HepG2 (cell line): ENCODE results near the gene SCARF1. TPM values are rescaled to one million over a fixed set of nuclear protein-coding genes. Genes with fewer than 3 reads are reported as not detected.

Experiments used
- ADNP ChIP-seq: sonication (generic); formaldehyde crosslinking; IDR thresholded peaks from 2 replicates; pipeline ENCODE4 v1.4.0; 2020; ENCODE audit warnings: missing genetic modification reagents
- ATM ChIP-seq: fragments of 450-650 bp; IDR thresholded peaks from 2 replicates; pipeline ENCODE4 v1.7.1; 2017; ENCODE audit warnings: mild to moderate bottlenecking, borderline replicate concordance
- ATRX ChIP-seq: sonication (generic); formaldehyde crosslinking; IDR thresholded peaks from 2 replicates; pipeline ENCODE4 v1.4.0; 2020; ENCODE audit warnings: missing genetic modification reagents, borderline replicate concordance
- BHLHE40 ChIP-seq: IDR thresholded peaks from 2 replicates; pipeline ENCODE4 v1.6.1; 2011; ENCODE audit warnings: low read length, improper control_type of control experiment
- CBFB ChIP-seq: sonication (generic); formaldehyde crosslinking; IDR thresholded peaks from 2 replicates; pipeline ENCODE4 v1.4.0; 2020; ENCODE audit warnings: missing genetic modification reagents
- FOXA3 ChIP-seq: IDR thresholded peaks from 2 replicates; pipeline ENCODE4 v1.6.1; 2016; ENCODE audit warnings: missing genetic modification reagents, missing compliant biosample characterization
- GABPB1 ChIP-seq: IDR thresholded peaks from 2 replicates; pipeline ENCODE4 v1.6.1; 2016; ENCODE audit warnings: mild to moderate bottlenecking, missing genetic modification reagents, moderate library complexity, missing compliant biosample characterization
- HES4 ChIP-seq: sonication (generic); formaldehyde crosslinking; IDR thresholded peaks from 2 replicates; pipeline ENCODE4 v1.9.0; 2021; ENCODE audit warnings: mild to moderate bottlenecking, missing genetic modification reagents, borderline replicate concordance
- HIC2 ChIP-seq: sonication (generic); formaldehyde crosslinking; IDR thresholded peaks from 2 replicates; pipeline ENCODE4 v1.9.0; 2022; ENCODE audit warnings: low read depth, missing genetic modification reagents
- JUN ChIP-seq: sonication (generic); formaldehyde crosslinking; IDR thresholded peaks from 2 replicates; pipeline ENCODE4 v1.4.0; 2020; ENCODE audit warnings: mild to moderate bottlenecking, missing genetic modification reagents
- NFE2L1 ChIP-seq: sonication (generic); formaldehyde crosslinking; IDR thresholded peaks from 2 replicates; pipeline ENCODE4 v1.4.0; 2020; ENCODE audit warnings: missing genetic modification reagents, mild to moderate bottlenecking, borderline replicate concordance
- NFRKB ChIP-seq: fragments of 450-650 bp; IDR thresholded peaks from 2 replicates; pipeline ENCODE4 v1.6.1; 2017
- NKX3-1 ChIP-seq: sonication (generic); formaldehyde crosslinking; IDR thresholded peaks from 2 replicates; pipeline ENCODE4 v1.5.0; 2020; ENCODE audit warnings: missing genetic modification reagents
- PHB2 ChIP-seq: fragments of 450-650 bp; IDR thresholded peaks from 2 replicates; pipeline ENCODE4 v1.6.1; 2018; ENCODE audit not compliant: partially characterized antibody
- POLR2G ChIP-seq: fragments of 200-400 bp; formaldehyde crosslinking; IDR thresholded peaks from 2 replicates; pipeline ENCODE4 v1.6.1; 2018; ENCODE audit warnings: mild to moderate bottlenecking, low read depth, low read length, moderate library complexity
- PRDM4 ChIP-seq: sonication (generic); formaldehyde crosslinking; IDR thresholded peaks from 2 replicates; pipeline ENCODE4 v1.9.0; 2021; ENCODE audit warnings: missing genetic modification reagents, borderline replicate concordance
- SKIL ChIP-seq: sonication (generic); formaldehyde crosslinking; IDR thresholded peaks from 2 replicates; pipeline ENCODE4 v1.8.0; 2022; ENCODE audit warnings: missing genetic modification reagents, mild to moderate bottlenecking, moderate library complexity, borderline replicate concordance
- SMYD3 ChIP-seq: sonication (generic); formaldehyde crosslinking; IDR thresholded peaks from 2 replicates; pipeline ENCODE4 v1.8.1; 2023; ENCODE audit warnings: mild to moderate bottlenecking, missing genetic modification reagents
- SNAPC2 ChIP-seq: sonication (generic); formaldehyde crosslinking; IDR thresholded peaks from 2 replicates; pipeline ENCODE4 v1.8.1; 2022; ENCODE audit warnings: mild to moderate bottlenecking, missing genetic modification reagents
- TFE3 ChIP-seq: IDR thresholded peaks from 2 replicates; pipeline ENCODE4 v1.6.1; 2016
- ZNF138 ChIP-seq: sonication (generic); formaldehyde crosslinking; IDR thresholded peaks from 2 replicates; pipeline ENCODE4 v1.5.0; 2020; ENCODE audit warnings: mild to moderate bottlenecking, low read depth, missing genetic modification reagents
- ZNF496 ChIP-seq: sonication (generic); formaldehyde crosslinking; IDR thresholded peaks from 2 replicates; pipeline ENCODE4 v1.8.1; 2023; ENCODE audit warnings: mild to moderate bottlenecking, moderate library complexity, missing genetic modification reagents; ENCODE audit not compliant: insufficient replicate concordance
- ZNF570 ChIP-seq: sonication (generic); formaldehyde crosslinking; IDR thresholded peaks from 2 replicates; pipeline ENCODE4 v1.4.0; 2020; ENCODE audit warnings: mild to moderate bottlenecking, missing genetic modification reagents, borderline replicate concordance
- polyA plus RNA-seq, 8 experiments: library from polyadenylated mRNA; depleted of rRNA in 3 of 8; stranded (reverse) in 7 of 8; unstranded in 1 of 8; fragments of >200 nt; fragmentation: Illumina TruSeq in 4 of 8; extraction: Trizol in 4 of 8; gene quantifications; 2 replicates each; pipeline versions ENCODE4 v1.2.1 to v1.2.3, GENCODE V29; 2011 to 2016; ENCODE audit warnings: low read depth in 4 of 8, missing spikeins in 1 of 8, mixed read lengths in 1 of 8; ENCODE audit not compliant: insufficient read depth in 1 of 8
- total RNA-seq, 5 experiments: library from RNA; depleted of rRNA; stranded (reverse); fragments of >200 nt; fragmentation: Illumina TruSeq; extraction: Trizol; gene quantifications; 2 replicates each; pipeline ENCODE4 v1.2.3, GENCODE V29; 2016; ENCODE audit warnings: low read depth in 1 of 5

The SCARF1 gene
- total and polyA plus RNA-seq, 2 of the 13 experiments (the other 11 are each of a cell fraction or from before 2014, with no cell fraction given): 0.24 to 0.71 TPM

GRCh38 chr17:1621273-1621954 lies 24.1 kb downstream of the SCARF1 start (continued):
- TF ChIP-seq ATM (no peak), NFRKB (no peak), SKIL (CRISPR knock-in tag) (peak; percentile 64), PHB2 (no peak), GABPB1 (peak; percentile 33; the same call in 1 of the 2 replicates), NFE2L1 (CRISPR knock-in tag) (no peak), HES4 (CRISPR knock-in tag) (peak; percentile 26; the same call in 1 of the 2 replicates), ADNP (CRISPR knock-in tag) (no peak), PRDM4 (CRISPR knock-in tag) (no peak), BHLHE40 (no peak), ZNF138 (CRISPR knock-in tag) (no peak), ATRX (CRISPR knock-in tag) (no peak), JUN (CRISPR knock-in tag) (no peak), POLR2G (no peak), FOXA3 (peak; percentile 30; the same call in 1 of the 2 replicates), SNAPC2 (CRISPR knock-in tag) (0 out of 2 replicates have a peak, but pooled peaks have one; percentile 53), ZNF496 (no peak), TFE3 (CRISPR knock-in tag) (no peak), SMYD3 (CRISPR knock-in tag) (no peak), CBFB (CRISPR knock-in tag) (no peak), NKX3-1 (CRISPR knock-in tag) (no peak), ZNF570 (no peak), HIC2 (CRISPR knock-in tag) (peak; percentile 75; the same call in 1 of the 2 replicates)
